ENCODE results near the gene PARD3B.
A peak's percentile ranks its signal among the peaks of the same experiment; 100 is the strongest.

Gene PARD3B

DNA sequence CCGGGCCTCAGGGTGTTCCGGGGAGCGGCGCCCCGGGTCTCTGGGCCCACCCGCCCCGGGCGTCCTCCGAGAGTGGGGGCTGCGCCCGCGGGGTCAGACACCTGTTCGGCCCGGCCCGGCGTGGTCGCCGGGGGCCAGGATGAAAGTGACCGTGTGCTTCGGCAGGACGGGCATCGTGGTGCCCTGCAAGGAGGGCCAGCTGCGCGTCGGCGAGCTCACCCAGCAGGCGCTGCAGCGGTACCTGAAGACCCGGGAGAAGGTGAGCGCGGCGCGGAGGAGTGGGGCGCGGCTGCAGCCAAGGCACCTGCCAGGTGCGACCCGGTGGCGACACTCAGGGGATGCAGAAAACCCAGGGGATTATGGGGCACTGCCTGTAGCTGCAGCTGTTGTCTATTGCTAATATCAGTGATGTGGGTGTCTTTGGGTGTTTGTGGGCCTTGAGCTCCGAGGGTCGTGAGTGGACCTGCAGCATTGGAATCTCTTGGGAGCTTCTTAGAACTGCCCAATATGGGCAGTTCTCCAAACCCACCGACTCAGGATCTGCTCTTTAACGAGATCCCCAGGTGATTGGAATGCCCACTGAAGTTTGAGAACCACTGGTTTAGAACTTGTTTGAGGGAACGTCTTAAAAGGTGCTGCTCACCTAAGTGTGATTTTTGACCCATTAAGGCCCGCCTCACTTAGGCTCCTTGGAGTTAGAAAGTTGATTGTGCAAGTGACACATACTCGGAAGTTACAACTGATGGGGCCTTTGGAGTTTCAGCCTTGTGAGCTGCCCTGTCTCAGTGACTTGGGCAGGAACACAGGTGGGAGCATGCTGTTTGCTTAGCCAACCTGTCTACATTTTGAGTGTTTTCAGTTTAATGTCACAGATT is 823 bp downstream of the PARD3B start:
- peak; percentile 17 for DNase-seq

DNA sequence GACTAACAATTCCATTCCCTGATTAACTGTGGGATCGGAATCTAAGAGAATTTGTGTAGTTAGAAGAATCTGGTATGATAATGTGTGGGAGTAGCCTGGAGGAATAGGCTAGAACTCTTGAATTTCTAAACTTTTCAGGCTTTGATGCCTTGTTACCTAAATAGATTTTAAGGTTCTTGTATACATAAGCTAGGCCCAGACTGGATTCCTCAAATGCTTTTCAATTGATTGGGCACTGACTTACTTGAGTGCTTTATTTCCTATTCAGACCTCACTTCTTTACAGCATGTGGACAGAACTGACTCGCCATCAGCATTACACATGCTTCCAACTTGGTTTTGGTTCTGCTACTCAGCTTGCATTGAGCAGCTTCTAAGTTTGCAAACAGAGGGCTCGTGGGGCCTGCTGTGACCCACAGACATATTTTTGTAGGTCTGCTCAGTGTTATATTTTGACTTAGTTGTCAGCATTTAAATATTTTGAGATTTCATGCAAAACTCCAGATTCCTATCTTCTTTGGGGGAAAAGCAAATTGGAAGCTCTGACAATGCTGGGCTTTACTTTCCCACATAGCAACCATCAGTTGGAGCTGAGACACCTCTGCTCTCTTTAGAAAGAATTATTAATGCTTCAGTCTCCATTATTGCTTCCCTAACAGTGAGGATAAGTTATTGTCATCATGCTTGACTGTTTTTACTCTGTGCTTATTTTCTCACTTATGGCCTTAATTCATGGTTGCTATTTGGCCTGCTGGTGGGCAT is 5.7 kb downstream of the PARD3B start:
- DNase-seq: peak; percentile 83

DNA sequence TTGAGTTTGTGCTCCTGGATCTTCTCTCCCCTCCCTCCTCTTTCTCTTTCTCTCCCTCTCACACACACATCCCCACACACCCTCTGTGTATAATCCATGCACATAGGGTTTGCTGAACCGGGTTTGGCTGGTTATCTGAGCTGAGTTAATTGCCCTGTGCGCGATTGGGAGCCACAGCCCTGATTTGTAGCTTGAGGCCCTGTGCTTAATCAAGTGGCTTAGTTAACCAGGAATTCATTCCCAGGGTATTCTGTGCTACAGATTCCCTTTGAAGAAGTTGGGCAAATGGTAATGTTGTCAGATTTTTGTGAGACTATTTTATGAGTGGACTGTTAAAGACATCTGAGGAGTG is 6.2 kb downstream of the PARD3B start:
- no peak for DNase-seq

DNA sequence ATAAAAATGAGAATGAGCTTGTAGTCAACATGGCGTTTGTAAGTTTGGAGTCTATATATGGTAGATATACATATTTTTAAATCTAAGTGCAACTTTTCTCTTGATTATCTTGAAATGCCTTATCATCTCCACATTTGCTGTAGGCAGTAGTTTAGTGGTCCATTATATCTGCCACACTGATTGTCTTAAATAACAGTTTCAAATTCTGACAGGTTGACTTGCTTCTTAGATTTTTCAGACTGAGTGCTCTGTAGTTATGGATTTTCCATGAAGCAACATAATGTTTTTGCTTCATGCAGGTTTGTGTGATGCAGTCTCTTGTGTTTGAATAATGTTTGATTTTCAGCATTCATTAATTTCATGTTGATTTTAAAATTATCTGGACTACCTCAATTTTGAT is 12.3 kb downstream of the PARD3B start:
- no peak for DNase-seq

DNA sequence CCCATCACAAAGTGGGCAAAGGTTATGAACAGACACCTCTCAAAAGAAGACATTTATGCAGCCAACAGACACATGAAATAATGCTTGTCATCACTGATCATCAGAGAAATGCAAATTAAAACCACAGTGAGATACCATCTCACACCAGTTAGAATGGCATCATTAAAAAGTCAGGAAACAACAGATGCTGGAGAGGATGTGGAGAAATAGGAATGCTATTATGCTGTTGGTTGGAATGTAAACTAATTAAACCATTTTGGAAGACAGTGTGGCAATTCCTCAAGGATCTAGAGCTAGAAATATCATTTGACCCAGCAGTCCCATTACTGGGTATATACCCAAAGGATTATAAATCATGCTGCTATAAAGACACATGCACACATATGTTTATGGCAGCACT is 14.1 kb downstream of the PARD3B start:
- peak; percentile 58 for DNase-seq

DNA sequence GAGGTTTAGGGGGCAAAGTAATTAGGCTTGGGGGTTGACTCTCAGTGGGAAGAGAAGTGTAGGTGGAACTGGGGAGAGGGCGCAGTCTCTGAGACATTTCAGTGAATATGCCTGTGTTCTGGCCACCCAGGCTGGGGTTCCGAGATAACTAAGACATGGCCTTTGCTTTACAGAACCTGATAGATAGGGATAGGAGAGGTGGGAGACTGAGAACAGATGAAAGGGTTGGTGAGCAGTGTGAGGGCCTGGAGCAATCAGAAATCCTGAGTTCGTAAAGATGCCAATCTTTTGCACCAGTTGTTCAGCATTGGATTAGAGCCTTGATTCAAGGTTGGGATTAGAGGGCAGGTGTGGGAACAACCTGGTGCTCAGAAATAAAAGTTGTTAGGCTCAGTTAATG is 15.6 kb downstream of the PARD3B start:
- DNase-seq: no peak

DNA sequence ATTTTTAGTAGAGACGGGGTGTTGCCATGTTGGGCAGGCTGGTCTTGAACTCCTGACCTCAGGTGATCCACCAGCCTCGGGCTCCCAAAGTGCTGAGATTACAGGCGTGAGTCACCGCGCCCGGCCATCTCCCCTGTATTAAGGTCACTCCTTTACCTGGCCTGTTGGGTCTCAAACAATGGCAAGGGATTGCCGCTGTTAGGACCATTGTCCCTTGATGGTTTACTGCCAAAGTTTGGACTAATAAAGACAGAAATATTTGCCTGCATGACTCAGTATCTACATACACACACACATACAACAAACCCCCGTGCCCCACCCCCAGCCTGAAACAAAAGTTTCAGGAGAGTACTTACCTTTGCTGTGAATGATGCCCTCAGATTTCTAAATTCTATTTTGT is 16.5 kb downstream of the PARD3B start:
- DNase-seq: no peak

DNA sequence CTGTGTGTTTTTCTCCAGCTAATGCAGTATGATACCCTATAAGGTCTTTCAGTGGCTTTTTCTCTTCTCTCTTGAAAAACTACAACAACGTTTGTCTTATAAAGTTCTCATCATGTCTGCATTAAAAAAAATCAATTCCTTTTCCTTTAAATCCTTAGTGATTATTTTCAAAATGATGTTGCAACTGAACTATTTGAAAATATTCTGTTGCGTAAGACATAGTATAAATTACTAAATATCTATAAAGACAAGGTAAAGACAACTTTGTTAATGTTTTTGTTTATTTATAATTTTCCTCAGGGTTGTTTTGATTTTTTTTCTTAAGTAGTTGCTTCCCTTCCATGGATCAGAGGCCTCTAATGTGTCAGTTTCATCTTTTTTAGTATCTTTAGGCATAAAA is 21.2 kb downstream of the PARD3B start:
- no peak for DNase-seq

DNA sequence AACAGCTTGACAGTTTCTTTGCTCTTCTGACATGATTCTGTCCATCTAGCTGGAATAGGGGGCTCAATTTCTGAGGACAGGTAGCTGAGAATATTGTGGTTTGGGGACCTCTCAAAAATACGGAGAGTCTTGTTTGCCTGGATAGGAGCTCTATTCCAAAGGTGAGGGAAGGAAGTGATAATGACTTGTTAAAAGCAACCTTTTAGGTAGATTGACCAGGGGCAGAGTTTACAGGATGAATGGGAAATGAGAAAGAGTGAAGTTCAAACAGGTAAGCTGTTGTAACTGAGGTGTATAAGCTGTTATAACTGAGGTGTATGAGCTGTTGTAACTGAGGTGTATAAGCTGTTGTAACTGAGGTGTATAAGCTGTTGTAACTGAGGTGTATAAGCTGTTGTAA is 25.1 kb downstream of the PARD3B start:
- no peak for DNase-seq

DNA sequence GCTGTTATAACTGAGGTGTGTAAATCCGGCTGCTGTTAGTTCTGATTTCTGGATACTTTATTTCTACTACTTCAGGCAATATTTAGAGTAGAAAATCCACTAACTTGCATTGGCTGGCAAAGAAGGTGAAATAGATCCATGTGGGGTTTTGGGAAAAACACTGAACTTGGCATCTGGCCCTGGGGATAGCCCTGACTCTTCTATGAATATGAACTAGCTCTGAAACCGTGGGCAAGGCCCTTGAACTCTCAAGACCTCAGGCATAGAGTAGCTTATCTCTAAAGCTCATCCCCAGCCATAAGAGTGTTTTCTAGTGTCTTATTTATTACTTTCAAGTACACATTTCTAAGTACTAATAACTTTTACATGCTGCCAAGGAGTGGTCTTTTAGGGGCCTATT is 25.8 kb downstream of the PARD3B start:
- no peak for DNase-seq

DNA sequence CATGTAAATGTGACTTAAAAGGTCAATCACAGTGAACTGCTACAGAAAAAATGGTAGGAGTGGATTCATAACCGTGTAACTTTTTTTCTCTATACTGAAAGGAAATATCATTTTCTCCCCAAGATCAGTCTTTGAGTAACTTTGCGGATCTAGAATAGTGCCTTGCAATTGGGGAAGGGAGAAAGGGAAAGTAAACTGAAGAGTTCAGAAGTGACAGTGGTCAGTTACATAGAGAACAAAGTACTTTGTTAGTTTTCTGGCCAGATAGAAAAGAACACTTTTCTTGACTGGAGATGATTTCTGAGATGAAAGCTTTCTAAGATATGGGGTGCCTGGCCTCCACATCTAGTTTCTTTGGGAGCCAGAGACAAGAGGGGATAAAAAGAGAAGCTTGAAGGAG is 26.6 kb downstream of the PARD3B start:
- no peak for DNase-seq

DNA sequence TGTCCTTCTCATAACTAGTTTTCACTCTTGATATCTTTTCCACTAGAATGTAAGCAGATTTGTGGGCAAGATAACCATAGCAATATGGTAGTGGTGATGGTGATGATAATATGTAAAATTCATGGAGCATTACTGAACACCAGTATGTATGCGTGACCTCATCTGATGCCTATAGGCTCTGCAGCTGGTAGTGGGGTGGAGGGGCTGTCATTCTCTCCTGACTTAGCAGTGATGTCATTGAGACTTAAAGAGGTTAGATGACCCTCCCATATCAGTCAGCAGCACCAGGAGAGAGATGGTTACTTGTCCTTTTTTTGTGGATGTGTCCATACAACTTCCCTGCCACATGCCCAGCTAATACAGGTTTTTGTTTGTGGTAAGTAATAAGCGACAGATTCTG is 27.9 kb downstream of the PARD3B start:
- DNase-seq: no peak

DNA sequence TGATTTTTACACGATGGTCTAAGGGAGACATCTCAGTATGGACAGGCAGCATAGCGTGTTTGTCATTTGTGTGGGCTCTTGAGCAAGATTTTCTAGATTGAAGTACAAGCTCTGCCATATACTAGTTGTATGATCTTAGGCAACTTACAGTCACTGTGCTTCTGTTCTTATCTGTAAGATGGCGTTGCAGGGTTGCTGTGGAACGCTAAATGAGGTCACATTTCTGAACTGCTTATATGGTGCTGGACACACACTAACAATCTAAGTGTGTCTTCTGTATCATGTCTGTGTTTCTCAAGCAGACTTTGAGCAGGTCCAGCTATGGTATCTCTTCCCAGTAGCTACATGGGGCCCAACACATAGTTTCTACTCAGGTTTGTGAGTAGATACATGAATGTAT is 29.2 kb downstream of the PARD3B start:
- no peak for DNase-seq

DNA sequence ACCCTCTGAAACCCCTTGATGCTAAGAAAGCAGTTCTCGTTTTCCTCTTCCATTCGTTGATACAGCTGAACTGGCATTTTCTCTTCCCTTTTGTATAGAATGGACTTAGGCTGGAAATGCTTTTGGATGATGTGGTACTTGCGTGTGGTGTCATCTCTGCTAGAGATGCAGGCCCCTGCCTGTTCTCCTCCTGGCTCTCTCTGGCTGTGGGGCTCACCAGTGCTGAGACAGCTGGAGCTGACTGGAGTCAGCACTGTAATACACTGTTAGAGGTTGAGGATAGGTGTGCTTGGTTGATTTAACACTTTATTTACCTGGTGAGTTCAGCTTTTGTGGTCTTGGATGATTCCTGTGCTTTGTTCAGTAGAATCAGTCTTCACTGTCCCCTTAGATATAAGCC is 30.2 kb downstream of the PARD3B start:
- no peak for DNase-seq

DNA sequence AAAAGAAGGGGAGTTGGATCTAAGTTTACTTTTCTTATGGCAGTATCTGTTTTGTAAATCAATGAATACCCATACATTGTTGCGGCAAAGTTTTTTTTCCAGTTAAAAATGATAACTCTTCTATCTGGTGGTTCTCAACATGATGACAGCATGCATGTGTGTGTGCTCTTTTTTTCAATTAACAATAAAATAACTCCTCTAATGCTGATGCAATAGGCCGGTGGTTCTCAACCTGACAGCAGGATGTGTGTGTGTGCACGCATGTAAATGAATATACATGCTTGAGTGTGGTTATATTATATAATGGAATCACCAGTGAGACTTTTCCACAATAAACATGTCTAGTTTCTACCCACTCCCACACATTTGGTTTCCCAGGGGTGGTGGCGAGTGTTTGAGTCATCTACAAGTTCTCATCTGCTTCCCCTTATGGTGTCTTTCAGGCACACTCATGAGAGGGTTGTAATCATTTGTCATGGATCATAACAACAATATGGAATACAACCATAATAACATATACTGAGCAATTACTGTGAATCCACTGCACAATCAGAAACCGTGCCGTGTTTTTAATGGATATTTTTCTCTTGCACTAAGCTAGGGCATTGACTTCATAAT is 31.2 kb downstream of the PARD3B start:
- DNase-seq: no peak

DNA sequence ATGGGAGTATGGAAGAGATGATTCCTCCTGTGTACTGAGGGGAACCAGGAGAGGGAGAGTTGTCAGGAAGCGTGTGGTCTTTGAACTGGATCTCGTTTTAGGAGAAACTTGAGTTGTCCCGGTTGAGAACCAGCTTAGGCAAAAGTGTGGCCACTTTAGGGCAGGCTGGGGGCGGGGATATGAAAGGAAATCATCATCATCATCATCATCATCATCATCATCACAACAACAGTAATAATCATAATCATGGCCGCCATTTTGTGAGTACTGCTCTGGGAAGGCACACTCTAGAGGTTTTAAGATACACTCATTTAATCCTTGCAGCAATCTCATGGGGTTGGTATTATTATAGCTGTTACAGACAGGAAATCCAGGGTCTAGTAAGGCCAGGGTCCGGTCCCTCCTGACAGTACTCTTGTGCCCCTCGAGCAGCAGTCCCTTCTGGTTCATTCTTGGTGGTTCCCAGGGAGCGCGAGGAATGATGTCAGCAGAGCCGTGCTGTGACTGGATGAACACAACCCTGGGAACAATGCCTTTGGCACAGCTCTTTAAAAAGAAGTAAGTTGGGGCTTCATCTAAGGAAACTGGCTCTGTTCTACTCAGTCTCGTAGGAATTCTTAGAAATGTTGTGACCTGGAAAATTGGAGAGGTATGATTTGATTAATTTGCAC is 33.8 kb downstream of the PARD3B start:
- no peak for DNase-seq

DNA sequence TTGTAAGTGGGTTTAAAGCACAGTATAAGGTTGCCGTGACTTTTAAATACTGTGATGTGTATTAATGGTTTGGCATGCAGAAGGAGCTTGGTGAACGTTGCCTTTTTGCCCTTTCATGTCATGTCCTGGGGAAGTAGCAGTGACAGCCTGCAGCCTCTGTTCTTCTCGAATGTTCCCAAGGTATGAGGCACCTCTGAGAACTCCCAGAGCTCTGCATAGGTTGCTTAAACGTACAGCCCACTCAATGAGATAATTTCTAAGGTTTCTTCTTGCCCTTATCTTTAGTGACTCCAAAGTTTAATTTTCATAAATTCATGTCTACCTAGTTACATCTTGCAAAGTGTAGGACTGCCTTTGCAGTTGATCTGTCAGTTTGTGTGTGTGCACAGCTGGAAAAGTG is 36.7 kb downstream of the PARD3B start:
- no peak for DNase-seq

DNA sequence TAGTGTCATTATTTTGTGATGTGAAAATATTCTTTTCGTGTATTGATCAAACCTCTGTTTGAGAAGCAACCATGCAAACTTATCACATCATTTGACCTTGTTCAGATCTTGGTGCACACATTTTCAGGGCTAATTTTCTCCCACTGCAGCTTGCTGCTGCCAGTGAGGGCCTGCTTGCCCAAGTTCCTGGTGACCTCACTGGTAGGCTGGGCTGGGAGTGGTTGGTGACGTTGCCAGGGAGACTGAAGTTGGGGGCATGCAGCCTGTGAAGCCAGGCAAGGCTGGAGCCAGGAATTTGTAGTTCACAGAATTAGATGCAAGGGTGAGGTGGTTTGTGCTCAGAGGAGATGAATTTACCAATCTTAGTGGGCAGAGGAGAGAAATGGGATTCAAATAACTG is 38.5 kb downstream of the PARD3B start:
- no peak for DNase-seq

DNA sequence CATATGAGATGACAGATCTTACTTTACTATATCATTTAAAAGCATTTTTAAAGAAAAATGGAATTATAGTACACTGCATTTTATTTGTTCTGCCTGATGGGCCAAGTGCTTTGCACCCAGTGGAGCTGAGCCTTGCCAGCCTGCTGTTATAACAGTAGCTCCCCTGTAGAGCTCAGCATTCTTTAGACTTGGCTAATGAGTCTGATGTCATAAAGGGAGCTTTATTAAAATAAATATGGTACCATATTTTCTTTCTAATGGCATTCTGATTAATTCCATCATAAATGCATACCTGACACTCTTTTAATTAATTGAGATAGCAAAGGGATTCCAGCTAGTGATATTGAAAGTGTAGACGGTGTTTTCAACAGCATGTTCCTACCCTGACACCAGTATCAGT is 40.7 kb downstream of the PARD3B start:
- DNase-seq: no peak

DNA sequence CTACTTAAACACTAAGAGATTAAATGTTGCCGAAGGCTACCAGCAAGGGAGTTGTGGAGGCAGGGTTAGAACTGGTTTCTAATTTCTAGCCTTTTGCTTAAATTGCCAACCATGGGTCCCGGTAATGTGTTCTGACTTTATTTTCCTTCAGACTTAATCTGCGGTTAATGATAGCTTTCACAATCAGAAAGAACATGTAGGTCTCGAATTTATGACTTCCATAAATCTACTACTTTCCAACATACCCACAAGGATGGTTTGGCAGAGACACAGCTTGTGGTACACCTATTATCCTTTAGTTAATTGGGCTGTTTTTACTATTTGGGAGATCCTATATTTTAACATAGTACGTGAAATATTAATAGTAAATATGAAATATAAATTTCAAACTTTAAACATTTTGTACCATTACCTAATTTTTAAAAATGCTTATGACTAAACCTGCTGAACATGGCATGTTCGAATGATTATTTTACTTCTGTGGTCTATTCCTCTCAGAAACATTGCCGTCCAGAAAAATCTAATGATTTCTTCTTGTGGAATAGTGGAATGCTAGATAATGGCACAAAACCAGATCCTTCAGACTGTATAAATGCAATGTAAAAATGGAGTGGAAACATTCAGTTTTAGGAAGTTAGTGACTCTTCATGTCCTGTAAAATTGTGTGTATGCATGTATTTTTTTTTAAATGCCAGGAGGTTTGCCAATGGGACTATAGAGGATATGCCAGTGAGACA is 41.3 kb downstream of the PARD3B start:
- no peak for DNase-seq

DNA sequence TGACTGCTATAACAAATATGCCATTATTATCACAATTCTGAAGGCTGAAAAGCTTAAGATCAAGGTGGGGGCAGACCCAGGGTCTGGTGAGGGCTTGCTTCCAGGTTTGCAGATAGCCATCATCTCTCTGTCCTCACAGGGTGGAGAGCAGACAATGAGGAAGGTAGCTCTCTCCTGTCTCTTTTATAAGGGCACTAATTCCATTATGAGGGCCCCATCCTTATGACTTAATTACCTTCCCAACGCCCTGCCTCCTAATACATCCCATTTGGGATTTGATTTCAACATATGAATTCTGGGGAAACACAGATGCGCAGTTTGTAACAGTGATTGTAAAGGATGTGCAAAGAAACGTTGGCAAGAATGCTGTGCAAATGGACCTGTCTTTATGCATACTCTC is 44.8 kb downstream of the PARD3B start:
- DNase-seq: no peak

DNA sequence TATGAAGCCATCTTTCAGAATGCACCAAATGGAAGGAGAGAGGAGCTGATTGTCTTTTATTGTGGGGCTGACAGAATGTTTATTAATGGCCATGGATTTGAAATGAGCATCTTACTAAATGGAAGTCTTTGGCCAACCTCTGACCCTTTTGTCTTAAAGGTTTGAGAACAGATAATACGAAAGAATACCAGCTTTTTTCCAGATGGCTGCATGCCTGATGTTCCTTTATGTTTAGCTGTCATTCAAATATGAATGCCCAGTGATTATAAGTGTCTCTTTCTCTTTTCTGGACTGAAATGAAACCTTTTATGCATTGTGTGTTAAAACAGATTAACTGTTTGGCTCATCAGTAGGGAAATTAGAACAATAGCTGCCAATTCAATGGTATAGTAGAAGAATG is 46.0 kb downstream of the PARD3B start:
- DNase-seq: no peak

DNA sequence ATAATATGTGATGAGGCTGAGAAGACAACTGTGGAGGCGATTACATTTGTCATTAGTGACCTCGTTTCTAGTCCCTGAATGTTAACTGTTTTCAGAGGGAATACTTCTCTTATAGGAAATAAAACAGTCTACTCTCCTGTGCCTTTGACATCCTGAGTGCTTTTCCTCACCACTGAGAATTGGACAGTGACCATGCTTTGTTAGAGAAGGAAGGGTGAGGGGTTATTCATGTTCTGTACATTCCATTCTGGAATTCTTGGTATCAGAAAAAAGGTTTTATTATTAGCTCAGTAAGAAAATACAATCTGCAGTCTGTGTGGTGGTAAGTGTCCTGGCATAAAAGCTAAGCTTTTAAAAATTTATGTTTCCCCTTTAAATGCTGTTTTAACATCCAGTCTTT is 58.8 kb downstream of the PARD3B start:
- peak; percentile 26 for DNase-seq

Data from EL (cell line).